ENCODE data around the gene CFAP90.

DNA sequence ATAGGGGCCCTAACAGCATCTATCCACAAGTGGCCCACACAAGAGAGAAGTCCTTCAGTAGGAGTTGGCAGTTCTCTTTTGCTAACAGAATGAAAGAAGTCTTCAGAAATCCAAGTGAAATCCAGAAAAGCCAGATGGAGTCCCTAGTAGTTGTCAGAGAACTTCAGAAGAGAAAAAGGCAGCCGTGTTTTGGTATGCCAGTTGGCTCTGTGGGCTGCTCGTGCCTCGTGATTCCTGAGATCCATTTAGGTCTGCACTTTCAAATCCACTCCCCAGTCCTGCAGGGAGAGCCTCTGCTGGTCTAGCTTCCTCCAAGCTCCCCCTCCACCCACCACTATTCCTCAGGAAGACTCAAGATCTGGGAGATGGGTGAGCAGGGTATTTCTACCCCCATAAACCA is 69.0 kb downstream of the CFAP90 start:
- TF ChIP-seq SIN3A (IDR thresholded peaks at IDR 0.05; ENCODE audit: borderline replicate concordance, insufficient read depth, low read length) (no peak), TAF1 (IDR thresholded peaks at IDR 0.05; ENCODE audit: borderline replicate concordance, insufficient read depth, low read length) (no peak)

Data from PFSK-1 (cell line).